ENCODE measurements around the gene CRYBA4. TPM values are rescaled to one million over a fixed set of nuclear protein-coding genes. Genes with fewer than 3 reads are reported as not detected.

Gene CRYBA4
- total and polyA plus RNA-seq, 4 donors = not detected

- Histone ChIP-seq H3K27ac (ENCODE audit: low read depth in 1 of 2, low read length in 2 of 2) (no peak overlapping the region), H3K9me3 (ENCODE audit: control insufficient read depth in 4 of 4, low read length in 3 of 4) (no peaks in the 10 kb centered on the region), H3K27me3 (ENCODE audit: control insufficient read depth in 4 of 4, insufficient read depth in 4 of 4, low read length in 3 of 4) (no peaks in the 10 kb centered on the region), H3K4me3 (ENCODE audit: low read depth in 1 of 3, low read length in 3 of 3) (no peak overlapping the region), H3K9ac (ENCODE audit: low read depth in 1 of 2, low read length in 2 of 2) (no peak overlapping the region), H3K36me3 (ENCODE audit: control insufficient read depth in 4 of 4, insufficient read depth in 3 of 4, low read depth in 1 of 4, low read length in 3 of 4) (no peaks in the 10 kb centered on the region), H3K4me1 (ENCODE audit: control insufficient read depth in 4 of 4, insufficient read depth in 4 of 4, low read length in 3 of 4) (no peaks in the 10 kb centered on the region)
- WGBS = 85% methylated on average over 8 of the region's 8 CpGs
- no peak for DNase-seq (ENCODE audit: low spot score)
- TF ChIP-seq GABPA (IDR thresholded peaks at IDR 0.05 in 1 of 2, conservative IDR thresholded peaks at IDR 0.05 in 1 of 2) (no peak), MAX (IDR thresholded peaks at IDR 0.05) (no peak), ATF3 (IDR thresholded peaks at IDR 0.05) (no peak), HNF4G (IDR thresholded peaks at IDR 0.05) (no peak), ZBTB33 (IDR thresholded peaks at IDR 0.05) (no peak), RAD21 (IDR thresholded peaks at IDR 0.05) (no peak), FOXA1 (IDR thresholded peaks at IDR 0.05) (no peak), EGR1 (IDR thresholded peaks at IDR 0.05; ENCODE audit: low read depth in 2 of 2) (no peak), CTCF (IDR thresholded peaks at IDR 0.05; ENCODE audit: low read depth, low read length, missing input control) (no peak), JUND (IDR thresholded peaks at IDR 0.05) (no peak), FOXA2 (IDR thresholded peaks at IDR 0.05) (no peak), SP1 (IDR thresholded peaks at IDR 0.05) (no peak), NR2F2 (IDR thresholded peaks at IDR 0.05) (no peak), YY1 (IDR thresholded peaks at IDR 0.05) (no peak), RXRA (IDR thresholded peaks at IDR 0.05) (no peak)
Measured at GRCh38 chr22:26618455-26618854, 3.3 kb upstream of the CRYBA4 start.

GRCh38 chr22:26619510-26619909 lies 2.3 kb upstream of the CRYBA4 start:
- 76% methylated on average over 6 of the region's 6 CpGs for WGBS
- no peaks in the 10 kb centered on the region for H3K4me1 ChIP-seq (ENCODE audit: control insufficient read depth in 4 of 4, insufficient read depth in 4 of 4, low read length in 3 of 4)

More at GRCh38 chr22:26619510-26619909, 2.3 kb upstream of the CRYBA4 start:
- H3K36me3 ChIP-seq (ENCODE audit: control insufficient read depth in 4 of 4, insufficient read depth in 3 of 4, low read depth in 1 of 4, low read length in 3 of 4) = no peaks in the 10 kb centered on the region
- H3K9ac ChIP-seq (ENCODE audit: low read depth in 1 of 2, low read length in 2 of 2) = no peak overlapping the region
- no peak overlapping the region for H3K4me3 ChIP-seq (ENCODE audit: low read depth in 1 of 3, low read length in 3 of 3)
- no peak for DNase-seq (ENCODE audit: low spot score)
- no peak overlapping the region for H3K27ac ChIP-seq (ENCODE audit: low read depth in 1 of 2, low read length in 2 of 2)
- TF ChIP-seq SP1 (IDR thresholded peaks at IDR 0.05) = no peak
- no peak for TF ChIP-seq JUND (IDR thresholded peaks at IDR 0.05)
- no peak for TF ChIP-seq FOXA2 (IDR thresholded peaks at IDR 0.05)
- no peak for TF ChIP-seq ZBTB33 (IDR thresholded peaks at IDR 0.05)
- no peak for TF ChIP-seq YY1 (IDR thresholded peaks at IDR 0.05)
- no peak for TF ChIP-seq HNF4A (conservative IDR thresholded peaks at IDR 0.05)
- no peaks in the 10 kb centered on the region for H3K27me3 ChIP-seq (ENCODE audit: control insufficient read depth in 4 of 4, insufficient read depth in 4 of 4, low read length in 3 of 4)
- H3K9me3 ChIP-seq (ENCODE audit: control insufficient read depth in 4 of 4, low read length in 3 of 4) = no peaks in the 10 kb centered on the region

Data from liver (tissue), 9 donors.